Hepatocyte (in vitro differentiated cells): ENCODE data around the gene MCF2L2.

Experiments
- CTCF ChIP-seq: fragments of 200-600 bp; sonication (generic); IDR thresholded peaks from 2 replicates; pipeline ENCODE4 v1.5.1; 2016; ENCODE audit warnings: antibody characterized with exemption, mild to moderate bottlenecking; ENCODE audit not compliant: poor library complexity
- EZH2 ChIP-seq: fragments of 200-600 bp; sonication (generic); IDR thresholded peaks from 2 replicates; pipeline ENCODE4 v1.6.1; 2016; ENCODE audit warnings: antibody characterized with exemption, mild to moderate bottlenecking, borderline replicate concordance
- EZH2phosphoT487 ChIP-seq: fragments of 200-600 bp; sonication (generic); IDR thresholded peaks from one replicate; pipeline ENCODE4 v1.6.1; 2018; ENCODE audit warnings: antibody characterized with exemption, mild to moderate bottlenecking, low read depth, moderate library complexity; ENCODE audit not compliant: unreplicated experiment, severe bottlenecking

GRCh38 chr3:183278479-183279088 is 149.8 kb downstream of the MCF2L2 start:
- TF ChIP-seq EZH2 (no peak), CTCF (no peak), EZH2phosphoT487 (no peak)
